GM12801 (cell line): ENCODE results near the gene ANKUB1.

Experiments
- TF ChIP-seq, protein P1 (sequence below): IDR thresholded peaks from one replicate; pipeline ENCODE4 v1.5.1; 2011; ENCODE audit warnings: control low read depth; ENCODE audit not compliant: insufficient read length; ENCODE audit errors: extremely low read depth

The ANKUB1 gene, protein sequence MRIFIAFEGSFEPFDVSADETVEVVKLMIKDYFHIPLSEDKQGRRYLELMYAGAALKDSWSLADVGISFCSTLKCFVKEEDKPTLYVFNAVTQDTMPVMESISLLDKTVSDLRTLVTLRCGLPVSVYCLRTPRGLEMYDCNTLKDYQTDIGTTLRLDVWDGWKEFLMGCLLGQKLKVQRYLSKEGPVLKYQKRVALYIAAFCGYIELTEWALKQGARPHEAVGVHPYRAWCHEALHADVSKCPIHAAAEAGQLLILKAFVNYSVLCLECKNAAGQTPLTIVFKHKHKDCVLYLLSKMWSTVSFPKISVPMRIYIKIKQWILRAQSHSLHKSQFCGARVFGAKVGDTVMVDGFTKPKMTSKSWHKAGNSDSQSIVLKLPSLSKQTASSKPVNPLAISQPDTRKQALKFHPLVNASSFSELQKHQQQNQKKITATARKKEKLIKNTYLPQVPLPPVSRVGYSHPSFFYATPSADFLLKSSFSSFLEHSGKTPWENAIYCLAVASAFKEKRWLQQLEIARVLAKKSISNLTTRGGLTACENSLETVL

DNA sequence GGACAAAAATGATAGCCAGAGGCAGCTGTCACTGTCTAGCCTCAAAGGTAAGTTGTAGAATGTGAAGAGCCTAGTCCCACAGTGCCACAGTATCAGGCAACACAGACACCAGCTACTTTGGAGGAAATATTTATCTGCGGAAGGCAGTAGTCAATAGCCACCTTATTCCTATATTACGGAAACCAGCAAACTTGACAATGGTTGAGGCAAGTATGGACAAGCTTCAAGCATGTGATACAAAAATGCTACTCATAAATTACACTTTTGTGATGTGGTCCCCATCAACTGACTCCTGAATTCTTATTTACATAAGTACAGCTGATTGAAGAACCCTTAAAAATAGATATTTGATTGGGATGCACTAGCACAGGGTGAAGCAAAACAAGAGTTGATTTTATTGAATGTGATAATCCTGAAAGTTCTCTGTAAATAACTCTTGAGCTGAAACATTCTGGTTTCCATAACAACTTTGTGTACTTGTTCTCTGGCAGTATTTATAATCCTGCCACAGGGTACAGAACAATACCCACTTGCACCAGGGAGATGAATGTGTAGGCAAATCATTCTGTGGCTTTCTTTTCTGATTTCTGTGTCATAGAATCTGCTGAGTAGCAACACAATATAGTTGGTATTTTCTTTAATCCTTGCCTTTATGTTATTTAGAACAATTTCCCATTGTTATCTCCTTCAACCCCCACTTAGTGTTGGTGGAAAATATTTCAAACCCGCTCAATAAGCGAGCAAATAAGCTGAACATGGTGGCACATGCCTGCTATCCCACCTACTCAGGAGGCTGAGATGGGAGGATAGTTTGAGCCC is at the start of gene ANKUB1:
ANKUB1 (minus strand) TSS at position 103 of the 819 bp plus-strand sequence. CDS start 188 bp downstream, outside the sequence.
- TF ChIP-seq, protein P1, sequence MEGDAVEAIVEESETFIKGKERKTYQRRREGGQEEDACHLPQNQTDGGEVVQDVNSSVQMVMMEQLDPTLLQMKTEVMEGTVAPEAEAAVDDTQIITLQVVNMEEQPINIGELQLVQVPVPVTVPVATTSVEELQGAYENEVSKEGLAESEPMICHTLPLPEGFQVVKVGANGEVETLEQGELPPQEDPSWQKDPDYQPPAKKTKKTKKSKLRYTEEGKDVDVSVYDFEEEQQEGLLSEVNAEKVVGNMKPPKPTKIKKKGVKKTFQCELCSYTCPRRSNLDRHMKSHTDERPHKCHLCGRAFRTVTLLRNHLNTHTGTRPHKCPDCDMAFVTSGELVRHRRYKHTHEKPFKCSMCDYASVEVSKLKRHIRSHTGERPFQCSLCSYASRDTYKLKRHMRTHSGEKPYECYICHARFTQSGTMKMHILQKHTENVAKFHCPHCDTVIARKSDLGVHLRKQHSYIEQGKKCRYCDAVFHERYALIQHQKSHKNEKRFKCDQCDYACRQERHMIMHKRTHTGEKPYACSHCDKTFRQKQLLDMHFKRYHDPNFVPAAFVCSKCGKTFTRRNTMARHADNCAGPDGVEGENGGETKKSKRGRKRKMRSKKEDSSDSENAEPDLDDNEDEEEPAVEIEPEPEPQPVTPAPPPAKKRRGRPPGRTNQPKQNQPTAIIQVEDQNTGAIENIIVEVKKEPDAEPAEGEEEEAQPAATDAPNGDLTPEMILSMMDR: no peak

DNA sequence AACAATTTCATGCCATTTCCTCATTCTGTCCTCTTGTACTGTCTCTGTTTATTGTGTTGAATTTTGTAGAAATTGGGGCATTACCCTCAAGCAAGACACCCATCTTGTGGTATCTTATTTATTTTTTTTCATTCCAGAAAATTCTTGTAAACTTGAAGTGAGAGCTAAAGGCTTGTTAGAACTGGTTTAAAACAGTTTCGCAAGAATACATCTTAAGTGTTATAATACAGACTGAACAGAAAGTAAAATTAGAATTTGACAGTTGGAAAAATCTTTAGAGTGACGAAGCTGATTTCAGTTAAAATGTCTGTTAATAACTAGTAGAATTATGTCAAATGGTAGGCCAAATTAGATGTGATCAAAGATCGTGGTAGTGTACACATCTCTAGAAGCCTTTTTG is 47.5 kb upstream of the ANKUB1 start:
- TF ChIP-seq, protein P1: no peak

DNA sequence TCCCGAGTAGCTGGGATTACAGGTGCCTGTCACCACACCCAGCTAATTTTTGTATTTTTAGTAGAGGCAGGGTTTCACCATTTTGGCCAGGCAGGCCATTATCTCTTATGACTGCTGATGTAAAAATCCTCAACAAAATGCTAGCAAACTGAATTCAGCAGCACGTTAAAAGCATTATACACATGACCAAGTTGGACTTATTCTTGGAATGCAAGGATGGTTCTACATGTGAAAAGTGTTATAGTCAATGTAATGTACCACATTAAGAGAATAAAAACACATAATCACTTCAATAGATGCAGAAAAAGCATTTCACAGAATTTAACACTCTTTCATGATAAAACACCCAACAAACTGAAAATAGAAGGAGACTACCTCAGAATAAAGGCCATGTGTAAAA is 40.9 kb upstream of the ANKUB1 start:
- TF ChIP-seq, protein P1: no peak

DNA sequence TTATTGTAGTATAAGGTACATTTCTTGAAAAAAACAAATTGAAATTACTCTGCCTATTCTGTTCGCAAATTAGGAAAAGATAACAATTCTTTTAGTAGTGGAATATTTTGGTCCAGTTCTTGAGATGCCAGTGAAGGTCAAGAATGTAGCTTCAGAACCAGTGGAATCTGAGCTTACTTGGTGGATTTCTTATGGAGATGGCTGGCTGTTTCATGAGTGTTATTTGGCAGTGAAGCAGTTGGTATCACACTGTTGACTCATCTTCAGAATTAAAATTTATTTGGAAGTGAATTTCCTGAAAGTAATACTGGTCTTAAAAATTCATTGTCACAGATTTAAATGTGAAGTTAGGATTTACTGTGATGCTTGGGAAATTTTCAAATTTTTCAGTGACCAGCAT is 39.7 kb upstream of the ANKUB1 start:
- TF ChIP-seq, protein P1: no peak

DNA sequence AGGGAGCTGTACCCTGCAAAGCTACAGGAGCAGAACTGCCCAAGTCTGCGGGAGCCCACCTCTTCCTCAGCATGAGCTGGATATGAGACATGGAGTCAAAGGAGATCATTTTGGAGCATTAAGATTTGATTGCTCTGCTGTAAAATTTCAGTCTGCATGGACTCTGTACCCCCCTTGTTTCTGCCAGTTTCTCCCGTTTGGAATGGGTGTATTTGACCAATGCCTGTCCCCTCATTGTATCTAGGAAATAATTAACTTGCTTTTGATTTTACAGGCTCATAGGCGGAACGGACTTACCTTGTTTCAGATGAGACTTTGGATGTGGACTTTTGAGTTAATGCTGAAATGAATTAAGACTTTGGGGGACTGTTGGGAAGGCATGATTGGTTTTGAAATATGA is 39.0 kb upstream of the ANKUB1 start:
- TF ChIP-seq, protein P1: no peak

DNA sequence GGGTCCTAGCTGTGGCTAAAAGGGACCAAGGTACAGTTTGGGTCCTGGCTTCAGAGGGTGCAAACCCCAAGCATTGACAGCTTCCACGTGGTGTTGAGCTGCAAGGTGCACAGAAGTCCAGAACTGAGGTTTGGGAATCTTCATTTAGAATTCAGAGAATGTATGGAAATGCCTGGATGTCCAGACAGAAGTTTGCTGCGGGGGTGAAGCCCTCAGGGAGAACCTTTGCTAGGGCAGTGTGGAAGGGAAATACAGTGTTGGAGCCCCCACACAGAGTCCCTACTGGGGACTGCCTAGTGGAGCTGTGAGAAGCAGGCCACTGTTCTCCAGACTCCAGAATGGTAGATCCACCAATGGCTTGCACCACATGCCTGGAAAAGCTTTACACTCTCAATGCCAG is 38.5 kb upstream of the ANKUB1 start:
- TF ChIP-seq, protein P1: no peak

DNA sequence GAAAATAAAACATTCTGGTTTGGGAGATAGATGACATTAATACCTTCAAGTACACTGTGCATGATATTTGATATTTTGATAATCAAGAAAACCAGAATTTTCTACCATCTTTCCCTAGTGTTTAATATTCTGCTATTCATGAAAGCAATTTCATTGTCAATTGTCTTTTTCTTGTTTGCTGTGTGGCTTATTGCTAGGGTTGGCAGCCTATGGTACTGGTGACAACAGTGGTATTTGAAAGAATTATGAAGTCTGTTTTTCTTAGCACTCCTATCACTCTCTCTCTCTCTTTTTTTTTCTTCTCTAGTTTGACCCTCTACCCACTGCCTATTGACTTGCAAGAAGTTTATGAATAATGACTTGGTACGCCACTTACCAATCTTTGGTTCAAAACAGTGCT is 36.0 kb upstream of the ANKUB1 start:
- TF ChIP-seq, protein P1: no peak
